ENCODE data around the gene LHFPL5. TPM values are rescaled to one million over a fixed set of nuclear protein-coding genes. Genes with fewer than 3 reads are reported as not detected.

Gene LHFPL5
- total and polyA plus RNA-seq, 2 donors from 2014 or later, result 0.47 TPM; not detected in 1

GRCh38 chr6:35765739-35766138 lies 39.4 kb upstream of the LHFPL5 start:
- H3K4me3 ChIP-seq (ENCODE audit: low read length in 3 of 3), result no peak overlapping the region
- no peak overlapping the region for H3K27ac ChIP-seq (ENCODE audit: low read depth in 2 of 2, low read length in 2 of 2)
- H3K36me3 ChIP-seq (ENCODE audit: control insufficient read depth in 2 of 3, insufficient read depth in 3 of 3, low read length in 3 of 3), result no peaks in the 10 kb centered on the region
- H3K27me3 ChIP-seq (ENCODE audit: control insufficient read depth, insufficient read depth, low read length), result peaks cover 8% of the 10 kb centered on the region
- H3K9me3 ChIP-seq (ENCODE audit: control insufficient read depth in 2 of 3, insufficient read depth in 1 of 3, low read length in 3 of 3), result no peaks in the 10 kb centered on the region
- H3K4me1 ChIP-seq (ENCODE audit: control insufficient read depth in 2 of 3, insufficient read depth in 2 of 3, low read depth in 1 of 3, low read length in 3 of 3), result no peaks in the 10 kb centered on the region
- DNase-seq, result no peak
- no peak overlapping the region for H3K9ac ChIP-seq (ENCODE audit: low read length in 3 of 3)
- no peak for TF ChIP-seq CTCF (IDR thresholded peaks at IDR 0.05; ENCODE audit: borderline replicate concordance, extremely low read depth, insufficient read depth)
- intact Hi-C loops (cut with DNase I), result no loop called here
- no peak for FAIRE-seq

- no peak for FAIRE-seq
- Histone ChIP-seq H3K4me1 (ENCODE audit: control insufficient read depth in 2 of 3, insufficient read depth in 2 of 3, low read depth in 1 of 3, low read length in 3 of 3) (no peaks in the 10 kb centered on the region), H3K4me3 (ENCODE audit: low read length in 3 of 3) (no peak overlapping the region), H3K36me3 (ENCODE audit: control insufficient read depth in 2 of 3, insufficient read depth in 3 of 3, low read length in 3 of 3) (no peaks in the 10 kb centered on the region), H3K9ac (ENCODE audit: low read length in 3 of 3) (no peak overlapping the region), H3K27me3 (ENCODE audit: control insufficient read depth, insufficient read depth, low read length) (peaks cover 2% of the 10 kb centered on the region), H3K27ac (ENCODE audit: low read depth in 2 of 2, low read length in 2 of 2) (no peak overlapping the region), H3K9me3 (ENCODE audit: control insufficient read depth in 2 of 3, insufficient read depth in 1 of 3, low read length in 3 of 3) (no peaks in the 10 kb centered on the region)
- intact Hi-C loops (cut with DNase I), result no loop called here
- no peak for DNase-seq
- no peak for TF ChIP-seq CTCF (IDR thresholded peaks at IDR 0.05; ENCODE audit: borderline replicate concordance, extremely low read depth, insufficient read depth)
These were observed 35.9 kb upstream of the LHFPL5 start for GRCh38 chr6:35769211-35769610.

- FAIRE-seq (no peak), DNase-seq (no peak)
- H3K9me3 ChIP-seq (ENCODE audit: control insufficient read depth in 2 of 3, insufficient read depth in 1 of 3, low read length in 3 of 3), result no peaks in the 10 kb centered on the region
- H3K4me1 ChIP-seq (ENCODE audit: control insufficient read depth in 2 of 3, insufficient read depth in 2 of 3, low read depth in 1 of 3, low read length in 3 of 3), result no peaks in the 10 kb centered on the region
- H3K27ac ChIP-seq (ENCODE audit: low read depth in 2 of 2, low read length in 2 of 2), result no peak overlapping the region
- no peak for TF ChIP-seq CTCF (IDR thresholded peaks at IDR 0.05; ENCODE audit: borderline replicate concordance, extremely low read depth, insufficient read depth)
- no peak overlapping the region for H3K9ac ChIP-seq (ENCODE audit: low read length in 3 of 3)
- no peaks in the 10 kb centered on the region for H3K36me3 ChIP-seq (ENCODE audit: control insufficient read depth in 2 of 3, insufficient read depth in 3 of 3, low read length in 3 of 3)
- no peak overlapping the region for H3K4me3 ChIP-seq (ENCODE audit: low read length in 3 of 3)
- intact Hi-C loops (cut with DNase I), result no loop called here
- H3K27me3 ChIP-seq (ENCODE audit: control insufficient read depth, insufficient read depth, low read length), result no peaks in the 10 kb centered on the region
These were observed 33.9 kb upstream of the LHFPL5 start for GRCh38 chr6:35771343-35771627.

DNA sequence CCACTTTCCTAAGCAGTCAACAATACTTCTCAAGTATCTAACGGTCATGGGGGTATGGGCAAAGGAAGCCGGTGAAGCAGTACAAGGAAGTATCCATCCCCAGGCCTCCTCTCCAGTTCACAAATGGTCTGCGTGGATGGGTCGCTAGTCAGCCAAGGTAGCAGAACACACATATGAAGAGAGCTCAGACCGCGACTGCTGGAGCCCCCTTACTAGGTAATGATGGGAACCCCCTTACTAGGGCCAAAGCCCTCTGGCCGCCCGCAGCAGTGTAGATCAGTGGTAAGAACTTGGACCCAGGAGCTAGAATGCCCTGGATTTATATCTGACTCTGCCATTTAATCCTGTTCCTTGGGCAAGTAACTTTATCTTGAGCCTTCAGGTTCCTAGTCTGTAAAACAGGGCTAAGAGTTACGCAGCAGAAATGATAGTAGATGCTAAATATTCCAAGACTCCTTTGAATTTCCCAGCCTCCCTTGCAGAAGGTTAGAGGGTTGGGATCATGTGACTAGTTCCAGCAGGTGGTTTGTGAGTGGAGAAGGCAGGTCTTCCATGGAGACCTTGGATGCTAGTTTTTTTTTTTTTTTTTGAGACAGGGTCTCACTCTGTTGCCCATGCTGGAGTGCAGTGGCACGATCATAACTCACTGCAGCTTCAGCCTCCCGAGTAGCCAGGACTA lies 30.9 kb upstream of the LHFPL5 start:
- no peaks in the 10 kb centered on the region for H3K9me3 ChIP-seq (ENCODE audit: control insufficient read depth in 2 of 3, insufficient read depth in 1 of 3, low read length in 3 of 3)
- no peak for FAIRE-seq
- H3K9ac ChIP-seq (ENCODE audit: low read length in 3 of 3), result no peak overlapping the region
- H3K27ac ChIP-seq (ENCODE audit: low read depth in 2 of 2, low read length in 2 of 2), result no peak overlapping the region
- H3K27me3 ChIP-seq (ENCODE audit: control insufficient read depth, insufficient read depth, low read length), result no peaks in the 10 kb centered on the region
- no peak overlapping the region for H3K4me3 ChIP-seq (ENCODE audit: low read length in 3 of 3)
- no peak for DNase-seq
- intact Hi-C loops (cut with DNase I), result no loop called here
- TF ChIP-seq CTCF (IDR thresholded peaks at IDR 0.05; ENCODE audit: borderline replicate concordance, extremely low read depth, insufficient read depth), result no peak
- H3K4me1 ChIP-seq (ENCODE audit: control insufficient read depth in 2 of 3, insufficient read depth in 2 of 3, low read depth in 1 of 3, low read length in 3 of 3), result no peaks in the 10 kb centered on the region
- no peaks in the 10 kb centered on the region for H3K36me3 ChIP-seq (ENCODE audit: control insufficient read depth in 2 of 3, insufficient read depth in 3 of 3, low read length in 3 of 3)

All from kidney (tissue), 14 donors.